Endodermal cell (in vitro differentiated cells): ENCODE measurements around the gene XYLT1. TPM values are rescaled to one million over a fixed set of nuclear protein-coding genes. Genes with fewer than 3 reads are reported as not detected.

Experiments
- DNase-seq: peaks from one replicate; pipeline ENCODE4 v3.0.0-alpha.2; 2017
- H3K27ac ChIP-seq: 2 replicates; pipeline ENCODE4 v1.5.1; 2013; ENCODE audit warnings: mild to moderate bottlenecking, low read depth, low read length, moderate library complexity
- H3K27me3 ChIP-seq: 2 replicates; pipeline ENCODE4 v1.6.1; 2013; ENCODE audit warnings: mild to moderate bottlenecking, low read length, moderate library complexity; ENCODE audit not compliant: insufficient read depth, control insufficient read depth, poor library complexity, severe bottlenecking
- H3K36me3 ChIP-seq: 2 replicates; pipeline ENCODE4 v1.7.0; 2013; ENCODE audit warnings: mild to moderate bottlenecking, low read length, moderate library complexity; ENCODE audit not compliant: control insufficient read depth, insufficient read depth
- H3K4me1 ChIP-seq: one replicate; pipeline ENCODE4 v1.7.0; 2013; ENCODE audit warnings: low read length; ENCODE audit not compliant: control insufficient read depth, insufficient read depth
- H3K4me3 ChIP-seq: 2 replicates; pipeline ENCODE4 v1.5.1; 2013; ENCODE audit warnings: mild to moderate bottlenecking, low read length, moderate library complexity
- H3K9ac ChIP-seq: 2 replicates; pipeline ENCODE4 v1.6.1; 2013; ENCODE audit warnings: mild to moderate bottlenecking, low read length, moderate library complexity; ENCODE audit not compliant: poor library complexity, severe bottlenecking; ENCODE audit errors: extremely low read depth
- H3K9me3 ChIP-seq: 2 replicates; pipeline ENCODE4 v1.6.1; 2013; ENCODE audit warnings: mild to moderate bottlenecking, low read length, moderate library complexity; ENCODE audit not compliant: control insufficient read depth
- H3K27ac Mint-ChIP-seq: 2 replicates; pipeline ENCODE4 v1.8.0; 2020; ENCODE audit warnings: mixed read lengths
- H3K27me3 Mint-ChIP-seq: 2 replicates; pipeline ENCODE4 v1.8.0; 2021; ENCODE audit warnings: mild to moderate bottlenecking, mixed read lengths; ENCODE audit not compliant: insufficient read depth
- H3K36me3 Mint-ChIP-seq: 2 replicates; pipeline ENCODE4 v1.8.0; 2020; ENCODE audit warnings: low read depth, mixed read lengths
- H3K4me1 Mint-ChIP-seq: 2 replicates; pipeline ENCODE4 v1.8.0; 2020; ENCODE audit warnings: mixed read lengths
- H3K4me3 Mint-ChIP-seq: 2 replicates; pipeline ENCODE4 v1.8.0; 2020; ENCODE audit warnings: mild to moderate bottlenecking, moderate library complexity, mixed read lengths
- H3K9me3 Mint-ChIP-seq: 2 replicates; pipeline ENCODE4 v1.8.0; 2020; ENCODE audit warnings: mild to moderate bottlenecking, mixed read lengths
- CTCF ChIP-seq: fragments of 200-600 bp; sonication (generic); conservative IDR thresholded peaks from 2 replicates; pipeline ENCODE4 v1.5.0; 2021; ENCODE audit warnings: antibody characterized with exemption, mild to moderate bottlenecking
- WGBS, 2 experiments: methylation state at CpG; one replicate each; pipeline versions ENCODE4 v1.1.5 to v1.1.7; 2013; ENCODE audit warnings: missing lambda C conversion rate in 2 of 2, mixed read lengths in 1 of 2; ENCODE audit not compliant: insufficient coverage in 1 of 2, insufficient read length in 1 of 2; 5-methylcytosine and 5-hydroxymethylcytosine counted together
- total RNA-seq, 2 donors: library from RNA; stranded (reverse); fragmentation: NEBNext Ultra II Directional in 1 of 2; extraction: Animal tissue kit (Norgen Biotek cat#: 25700) in 1 of 2; gene quantifications; 2 replicates in 1 of 2; 3 replicates in 1 of 2; pipeline ENCODE4 v1.2.1, GENCODE V29; 2021

The XYLT1 gene
- total RNA-seq, 2 donors from 2014 or later: 26.8 to 28.5 TPM

GRCh38 chr16:17080105-17080504, 390.7 kb downstream of the XYLT1 start:
- Mint-ChIP-seq H3K9me3 (peaks cover 8% of the 10 kb centered on the region), H3K27ac (no peak overlapping the region), H3K4me1 (peaks cover 22% of the 10 kb centered on the region), H3K36me3 (no peaks in the 10 kb centered on the region), H3K27me3 (no peaks in the 10 kb centered on the region), H3K4me3 (no peak overlapping the region)
- Histone ChIP-seq H3K9me3 (peaks cover 17% of the 10 kb centered on the region), H3K27ac (no peak overlapping the region), H3K4me3 (no peak overlapping the region), H3K9ac (no peak overlapping the region), H3K27me3 (no peaks in the 10 kb centered on the region), H3K36me3 (no peaks in the 10 kb centered on the region), H3K4me1 (peaks cover 3% of the 10 kb centered on the region)
- no peak for TF ChIP-seq CTCF
- 100% methylated on average over 1 of the region's 1 CpG; no CpG with 5 or more reads in 1 of the 2 experiments for WGBS, 2 experiments
- DNase-seq: no peak

- Histone ChIP-seq H3K36me3 (no peaks in the 10 kb centered on the region), H3K4me1 (peaks cover 3% of the 10 kb centered on the region), H3K9ac (no peak overlapping the region), H3K9me3 (peaks cover 17% of the 10 kb centered on the region), H3K4me3 (no peak overlapping the region), H3K27ac (no peak overlapping the region), H3K27me3 (no peaks in the 10 kb centered on the region)
- no peaks in the 10 kb centered on the region for H3K27me3 Mint-ChIP-seq
- no peak for DNase-seq
- peaks cover 8% of the 10 kb centered on the region for H3K9me3 Mint-ChIP-seq
- H3K4me3 Mint-ChIP-seq: no peak overlapping the region
- H3K36me3 Mint-ChIP-seq: no peaks in the 10 kb centered on the region
- TF ChIP-seq CTCF: peak; percentile 47
- no peak overlapping the region for H3K27ac Mint-ChIP-seq
- WGBS, 2 experiments: 75 to 85% methylated on average over 4 to 5 of the region's 5 CpGs
- peaks cover 23% of the 10 kb centered on the region for H3K4me1 Mint-ChIP-seq
These were observed 391.7 kb downstream of the XYLT1 start for GRCh38 chr16:17078931-17079631.

- H3K27ac ChIP-seq: no peak overlapping the region
- no peak overlapping the region for H3K9ac ChIP-seq
- Mint-ChIP-seq H3K4me1 (peaks cover 22% of the 10 kb centered on the region), H3K36me3 (no peaks in the 10 kb centered on the region), H3K4me3 (no peak overlapping the region), H3K27me3 (no peaks in the 10 kb centered on the region), H3K9me3 (peaks cover 8% of the 10 kb centered on the region), H3K27ac (no peak overlapping the region)
- H3K9me3 ChIP-seq: peaks cover 14% of the 10 kb centered on the region
- TF ChIP-seq CTCF: no peak
- H3K36me3 ChIP-seq: no peaks in the 10 kb centered on the region
- DNase-seq: no peak
- H3K4me1 ChIP-seq: peaks cover 9% of the 10 kb centered on the region
- no peak overlapping the region for H3K4me3 ChIP-seq
- H3K27me3 ChIP-seq: no peaks in the 10 kb centered on the region
- 92 to 100% methylated on average over 1 to 4 of the region's 5 CpGs for WGBS, 2 experiments
These were observed 393.8 kb downstream of the XYLT1 start for GRCh38 chr16:17076818-17077498.
